A549 (cell line): ENCODE results near the gene KPNA2. TPM values are rescaled to one million over a fixed set of nuclear protein-coding genes. Genes with fewer than 3 reads are reported as not detected.
A peak's percentile ranks its signal among the peaks of the same experiment; 100 is the strongest.

Experiments
- CEBPB ChIP-seq, 2 experiments: fragments of >200 bp in 1 of 2; sonication (Bioruptor Twin) in 1 of 2; formaldehyde crosslinking in 1 of 2; IDR thresholded peaks; 2 replicates each; pipeline ENCODE4 v1.6.1; 2012 to 2016
- CHD2 ChIP-seq: fragments of 150-350 bp; IDR thresholded peaks from 2 replicates; pipeline ENCODE4 v1.6.1; 2014; ENCODE audit warnings: low read length; ENCODE audit not compliant: partially characterized antibody
- CHD4 ChIP-seq: fragments of 200-600 bp; sonication (generic); IDR thresholded peaks from 2 replicates; pipeline ENCODE4 v1.6.1; 2016; ENCODE audit warnings: antibody characterized with exemption, mild to moderate bottlenecking, borderline replicate concordance
- E2F6 ChIP-seq: IDR thresholded peaks from 2 replicates; pipeline ENCODE4 v1.6.1; 2012; ENCODE audit warnings: low read depth, borderline replicate concordance
- EHF ChIP-seq: fragments of 250-450 bp; sonication (Bioruptor Pico); IDR thresholded peaks from 2 replicates; pipeline ENCODE4 v1.5.0; 2020; ENCODE audit warnings: mild to moderate bottlenecking
- EHMT2 ChIP-seq: fragments of 200-600 bp; sonication (generic); IDR thresholded peaks from 2 replicates; pipeline ENCODE4 v1.6.1; 2016; ENCODE audit warnings: antibody characterized with exemption, low read depth, mild to moderate bottlenecking, moderate library complexity
- ELK1 ChIP-seq: fragments of 150-350 bp; IDR thresholded peaks from 2 replicates; pipeline ENCODE4 v1.6.1; 2014; ENCODE audit warnings: low read depth, mild to moderate bottlenecking, low read length
- FOSL2 ChIP-seq, 2 experiments: fragments of 450-650 bp in 1 of 2; fragments of >200 bp in 1 of 2; sonication (Bioruptor Twin) in 1 of 2; formaldehyde crosslinking; IDR thresholded peaks; 2 replicates each; pipeline versions ENCODE4 v1.5.0 to v1.6.1; 2016 to 2020; ENCODE audit warnings: mild to moderate bottlenecking in 1 of 2, moderate library complexity in 1 of 2
- GATA3 ChIP-seq: IDR thresholded peaks from 2 replicates; pipeline ENCODE4 v1.6.1; 2012; ENCODE audit warnings: borderline replicate concordance
- HES2 ChIP-seq: fragments of >200 bp; sonication (Bioruptor Twin); formaldehyde crosslinking; IDR thresholded peaks from 2 replicates; pipeline ENCODE4 v1.6.1; 2016
- HOXA7 ChIP-seq: fragments of 250-450 bp; sonication (Bioruptor Pico); IDR thresholded peaks from 2 replicates; pipeline ENCODE4 v1.5.0; 2020; ENCODE audit warnings: mild to moderate bottlenecking, moderate library complexity
- HOXB13 ChIP-seq: fragments of 250-450 bp; sonication (Bioruptor Pico); IDR thresholded peaks from 2 replicates; pipeline ENCODE4 v1.5.0; 2020; ENCODE audit warnings: low read depth, mild to moderate bottlenecking, moderate library complexity
- HOXB5 ChIP-seq: fragments of 250-450 bp; sonication (Bioruptor Pico); IDR thresholded peaks from 2 replicates; pipeline ENCODE4 v1.5.0; 2020; ENCODE audit warnings: mild to moderate bottlenecking, moderate library complexity
- JUN ChIP-seq, 2 experiments: fragments of >200 bp; sonication (Bioruptor Twin); formaldehyde crosslinking; IDR thresholded peaks; 2 replicates in 1 of 2; 3 replicates in 1 of 2; pipeline ENCODE4 v1.6.1; 2016 to 2017
- KDM5A ChIP-seq: fragments of 200-600 bp; sonication (generic); IDR thresholded peaks from 2 replicates; pipeline ENCODE4 v1.6.1; 2016; ENCODE audit warnings: antibody characterized with exemption, mild to moderate bottlenecking
- MAFK ChIP-seq: fragments of 450-650 bp; IDR thresholded peaks from 2 replicates; pipeline ENCODE4 v1.6.1; 2014; ENCODE audit not compliant: partially characterized antibody
- NPAS2 ChIP-seq: fragments of 250-450 bp; sonication (Bioruptor Pico); IDR thresholded peaks from 2 replicates; pipeline ENCODE4 v1.8.0; 2022; ENCODE audit warnings: mild to moderate bottlenecking, moderate library complexity, borderline replicate concordance
- NR3C1 ChIP-seq: fragments of >200 bp; sonication (Bioruptor Twin); formaldehyde crosslinking; IDR thresholded peaks from 3 replicates; pipeline ENCODE4 v1.6.1; 2017
- PHF8 ChIP-seq: fragments of 200-600 bp; sonication (generic); IDR thresholded peaks from 2 replicates; pipeline ENCODE4 v1.6.1; 2016; ENCODE audit warnings: low read depth, mild to moderate bottlenecking, antibody characterized with exemption, moderate library complexity, borderline replicate concordance
- POLR2A ChIP-seq: IDR thresholded peaks from 2 replicates; pipeline ENCODE4 v1.6.1; 2012; ENCODE audit warnings: mild to moderate bottlenecking, low read length
- POLR2AphosphoS2 ChIP-seq: conservative IDR thresholded peaks from 2 replicates; pipeline ENCODE4 v1.6.1; 2012; ENCODE audit warnings: low read length, improper control_type of control experiment, inconsistent platforms
- RAD21 ChIP-seq, 2 experiments: fragments of >200 bp in 1 of 2; sonication (Bioruptor Twin) in 1 of 2; formaldehyde crosslinking in 1 of 2; IDR thresholded peaks in 1 of 2; conservative IDR thresholded peaks in 1 of 2; 2 replicates in 1 of 2; 3 replicates in 1 of 2; pipeline ENCODE4 v1.6.1; 2012 to 2018; ENCODE audit warnings: inconsistent platforms in 1 of 2
- REST ChIP-seq: fragments of 200-600 bp; sonication (generic); IDR thresholded peaks from 2 replicates; pipeline ENCODE4 v1.6.1; 2016; ENCODE audit warnings: antibody characterized with exemption, mild to moderate bottlenecking, moderate library complexity
- RFX5 ChIP-seq: fragments of 450-650 bp; IDR thresholded peaks from 2 replicates; pipeline ENCODE4 v1.7.1; 2014; ENCODE audit warnings: antibody characterized with exemption, mild to moderate bottlenecking, moderate library complexity
- RNF2 ChIP-seq: fragments of 200-600 bp; sonication (generic); IDR thresholded peaks from 2 replicates; pipeline ENCODE4 v1.6.1; 2016; ENCODE audit warnings: low read depth, mild to moderate bottlenecking, antibody characterized with exemption, moderate library complexity, borderline replicate concordance
- SMC3 ChIP-seq: fragments of >200 bp; sonication (Bioruptor Twin); formaldehyde crosslinking; IDR thresholded peaks from 3 replicates; pipeline ENCODE4 v1.6.1; 2018; ENCODE audit warnings: inconsistent platforms
- ZC3H11A ChIP-seq: fragments of 450-650 bp; IDR thresholded peaks from 2 replicates; pipeline ENCODE4 v1.6.1; 2014; ENCODE audit warnings: antibody characterized with exemption, mild to moderate bottlenecking
- ZFP36 ChIP-seq: fragments of 450-650 bp; IDR thresholded peaks from 2 replicates; pipeline ENCODE4 v1.6.1; 2014; ENCODE audit warnings: borderline replicate concordance; ENCODE audit not compliant: partially characterized antibody
- ZNF302 ChIP-seq: fragments of 250-450 bp; sonication (Bioruptor Pico); IDR thresholded peaks from 2 replicates; pipeline ENCODE4 v1.9.0; 2021; ENCODE audit warnings: inconsistent platforms, mild to moderate bottlenecking, moderate library complexity
- ZSCAN20 ChIP-seq: fragments of 250-450 bp; sonication (Bioruptor Pico); IDR thresholded peaks from 2 replicates; pipeline ENCODE4 v1.8.0; 2022; ENCODE audit warnings: mild to moderate bottlenecking, moderate library complexity
- polyA plus RNA-seq, 4 experiments: library from polyadenylated mRNA; depleted of rRNA in 3 of 4; stranded (reverse); fragments of >200 nt; fragmentation: RNase III in 1 of 4; extraction: RNeasy Plus Mini Kit Qiagen cat#74134 plus additional on column Dnase treatment in 1 of 4; gene quantifications; 2 replicates in 3 of 4; 3 replicates in 1 of 4; pipeline ENCODE4 v1.2.3, GENCODE V29; 2011 to 2017
- TF ChIP-seq, protein P1 (sequence below): fragments of 250-450 bp; sonication (Bioruptor Pico); IDR thresholded peaks from 2 replicates; pipeline ENCODE4 v1.5.0; 2020; ENCODE audit warnings: low read depth, mild to moderate bottlenecking, moderate library complexity
- TF ChIP-seq, protein P2 (sequence below): fragments of >200 bp; sonication (Bioruptor Twin); formaldehyde crosslinking; IDR thresholded peaks from 3 replicates; pipeline ENCODE4 v1.5.1; 2016
- TF ChIP-seq, protein P3 (sequence below): fragments of >200 bp; sonication (Bioruptor Twin); formaldehyde crosslinking; IDR thresholded peaks from 3 replicates; pipeline ENCODE4 v1.6.1; 2016

The KPNA2 gene
- polyA plus RNA-seq, 2 of the 4 experiments (the other 2 are of a cell fraction): 382 to 700 TPM

DNA sequence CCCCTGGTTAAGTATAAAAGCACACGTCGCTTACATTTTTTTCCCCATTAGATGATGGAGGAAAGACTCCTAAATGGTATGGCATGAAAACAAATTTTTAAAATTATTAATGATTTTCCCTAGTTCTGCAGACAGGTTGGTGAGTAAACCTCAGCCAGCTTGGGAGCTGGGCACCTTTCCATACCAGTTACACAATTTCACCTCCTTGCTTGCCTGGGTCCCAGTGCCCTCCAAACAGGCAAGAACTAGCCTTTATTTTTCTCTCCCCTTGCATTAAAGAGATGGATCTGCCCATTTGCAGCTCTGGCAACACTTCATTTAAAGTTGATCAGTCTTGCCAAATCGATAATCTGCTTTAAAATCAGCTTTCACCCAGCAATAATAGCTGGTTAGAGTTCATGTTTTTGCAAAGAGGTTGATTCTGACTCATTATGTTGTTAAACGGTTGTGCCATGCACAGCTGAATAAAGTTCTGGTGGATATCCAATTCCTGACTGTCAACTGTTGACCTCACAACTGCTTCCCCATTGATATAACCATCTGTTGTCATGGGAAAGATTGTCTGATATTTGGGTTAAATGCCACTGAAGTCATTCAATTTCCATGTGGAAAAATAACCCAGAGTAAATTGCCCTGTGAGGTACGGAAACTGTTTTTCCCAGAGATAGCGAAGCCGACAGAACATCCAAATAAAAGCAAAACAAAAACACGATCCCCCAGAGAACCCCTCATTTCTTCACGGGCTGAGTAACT, 40.5 kb upstream of the KPNA2 start (continued):
- TF ChIP-seq REST (no peak), E2F6 (no peak), ZNF302 (CRISPR knock-in tag) (no peak), ZFP36 (no peak), MAFK (no peak), HOXA7 (CRISPR knock-in tag) (no peak), FOSL2 (IDR thresholded peaks at IDR 0.05) (no peak), FOSL2 (CRISPR knock-in tag; IDR thresholded peaks at IDR 0.05) (peak; percentile 40; the same call in 1 of the 2 replicates), HES2 (peak; percentile 47; the same call in 1 of the 2 replicates), KDM5A (no peak), ZC3H11A (no peak), HOXB5 (CRISPR knock-in tag) (no peak), NR3C1 (no peak), RNF2 (no peak), NPAS2 (CRISPR knock-in tag) (no peak), CHD2 (no peak), CEBPB (IDR thresholded peaks at IDR 0.05) (peak; percentile 73 to 79; a peak in 3 of 4 replicates), SMC3 (no peak), GATA3 (no peak), PHF8 (no peak), RFX5 (no peak), HOXB13 (CRISPR knock-in tag) (0 out of 2 replicates have a peak, but pooled peaks have one; percentile 20), ZSCAN20 (CRISPR knock-in tag) (no peak), RAD21 (conservative IDR thresholded peaks at IDR 0.05 in 1 of 2, IDR thresholded peaks at IDR 0.05 in 1 of 2) (no peak), CHD4 (no peak), POLR2A (no peak), ELK1 (no peak), EHMT2 (no peak), EHF (CRISPR knock-in tag) (no peak), JUN (IDR thresholded peaks at IDR 0.05) (no peak), POLR2AphosphoS2 (no peak)
- TF ChIP-seq, protein P1, sequence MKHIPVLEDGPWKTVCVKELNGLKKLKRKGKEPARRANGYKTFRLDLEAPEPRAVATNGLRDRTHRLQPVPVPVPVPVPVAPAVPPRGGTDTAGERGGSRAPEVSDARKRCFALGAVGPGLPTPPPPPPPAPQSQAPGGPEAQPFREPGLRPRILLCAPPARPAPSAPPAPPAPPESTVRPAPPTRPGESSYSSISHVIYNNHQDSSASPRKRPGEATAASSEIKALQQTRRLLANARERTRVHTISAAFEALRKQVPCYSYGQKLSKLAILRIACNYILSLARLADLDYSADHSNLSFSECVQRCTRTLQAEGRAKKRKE (CRISPR knock-in tag): no peak
- TF ChIP-seq, protein P2, sequence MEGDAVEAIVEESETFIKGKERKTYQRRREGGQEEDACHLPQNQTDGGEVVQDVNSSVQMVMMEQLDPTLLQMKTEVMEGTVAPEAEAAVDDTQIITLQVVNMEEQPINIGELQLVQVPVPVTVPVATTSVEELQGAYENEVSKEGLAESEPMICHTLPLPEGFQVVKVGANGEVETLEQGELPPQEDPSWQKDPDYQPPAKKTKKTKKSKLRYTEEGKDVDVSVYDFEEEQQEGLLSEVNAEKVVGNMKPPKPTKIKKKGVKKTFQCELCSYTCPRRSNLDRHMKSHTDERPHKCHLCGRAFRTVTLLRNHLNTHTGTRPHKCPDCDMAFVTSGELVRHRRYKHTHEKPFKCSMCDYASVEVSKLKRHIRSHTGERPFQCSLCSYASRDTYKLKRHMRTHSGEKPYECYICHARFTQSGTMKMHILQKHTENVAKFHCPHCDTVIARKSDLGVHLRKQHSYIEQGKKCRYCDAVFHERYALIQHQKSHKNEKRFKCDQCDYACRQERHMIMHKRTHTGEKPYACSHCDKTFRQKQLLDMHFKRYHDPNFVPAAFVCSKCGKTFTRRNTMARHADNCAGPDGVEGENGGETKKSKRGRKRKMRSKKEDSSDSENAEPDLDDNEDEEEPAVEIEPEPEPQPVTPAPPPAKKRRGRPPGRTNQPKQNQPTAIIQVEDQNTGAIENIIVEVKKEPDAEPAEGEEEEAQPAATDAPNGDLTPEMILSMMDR: no peak
- TF ChIP-seq, protein P3, sequence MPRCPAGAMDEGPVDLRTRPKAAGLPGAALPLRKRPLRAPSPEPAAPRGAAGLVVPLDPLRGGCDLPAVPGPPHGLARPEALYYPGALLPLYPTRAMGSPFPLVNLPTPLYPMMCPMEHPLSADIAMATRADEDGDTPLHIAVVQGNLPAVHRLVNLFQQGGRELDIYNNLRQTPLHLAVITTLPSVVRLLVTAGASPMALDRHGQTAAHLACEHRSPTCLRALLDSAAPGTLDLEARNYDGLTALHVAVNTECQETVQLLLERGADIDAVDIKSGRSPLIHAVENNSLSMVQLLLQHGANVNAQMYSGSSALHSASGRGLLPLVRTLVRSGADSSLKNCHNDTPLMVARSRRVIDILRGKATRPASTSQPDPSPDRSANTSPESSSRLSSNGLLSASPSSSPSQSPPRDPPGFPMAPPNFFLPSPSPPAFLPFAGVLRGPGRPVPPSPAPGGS: peak; percentile 25; the same call in 1 of the 3 replicates
